ENCODE measurements around the gene ANKRD13B. TPM values are rescaled to one million over a fixed set of nuclear protein-coding genes. Genes with fewer than 3 reads are reported as not detected.

The ANKRD13B gene
- total and polyA plus RNA-seq, 2 of the 13 experiments (the other 11 are each of a cell fraction or from before 2014, with no cell fraction given) = 1.7 to 1.8 TPM

DNA sequence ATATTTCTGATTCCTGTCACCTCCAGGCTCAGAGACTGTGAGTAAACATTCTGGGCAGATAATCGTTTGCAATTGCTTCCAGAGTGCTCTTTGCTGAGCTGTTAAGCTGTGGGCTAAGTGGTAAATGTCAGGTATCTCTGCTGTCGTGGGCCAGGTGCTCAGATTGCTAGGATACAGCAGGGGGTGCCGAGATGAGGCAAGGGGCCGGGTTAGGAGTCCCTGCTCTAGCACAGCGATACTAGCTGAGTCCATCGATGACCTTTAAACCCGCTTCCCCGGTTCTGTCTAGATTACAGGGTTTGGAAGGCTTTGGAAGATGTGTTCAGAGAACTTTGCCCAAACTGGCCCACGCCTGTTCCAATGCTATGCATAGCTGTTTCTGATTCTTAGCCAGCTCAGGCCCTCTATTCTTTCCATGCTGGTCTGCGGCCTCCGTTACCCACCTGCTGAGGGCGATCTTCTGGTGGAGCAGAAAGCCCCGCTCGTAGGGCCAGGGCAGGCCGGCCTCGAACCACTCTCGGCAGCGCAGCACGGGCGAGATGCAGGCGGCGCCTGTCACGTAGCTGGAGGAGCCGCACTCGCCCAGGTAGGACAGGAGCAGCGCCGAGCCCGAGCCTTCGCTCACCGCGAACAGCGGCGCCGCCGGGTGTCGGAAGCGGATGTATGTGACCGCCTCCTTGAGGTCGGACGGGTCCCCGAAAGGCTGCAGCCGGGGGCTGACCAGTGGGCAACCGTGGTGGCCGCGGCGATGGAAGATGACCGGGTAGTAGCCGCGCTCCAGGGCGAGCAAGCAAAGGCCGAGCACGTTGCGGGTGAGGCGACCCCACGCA is 27.1 kb upstream of the ANKRD13B start (continued):
- TF ChIP-seq, protein P1, sequence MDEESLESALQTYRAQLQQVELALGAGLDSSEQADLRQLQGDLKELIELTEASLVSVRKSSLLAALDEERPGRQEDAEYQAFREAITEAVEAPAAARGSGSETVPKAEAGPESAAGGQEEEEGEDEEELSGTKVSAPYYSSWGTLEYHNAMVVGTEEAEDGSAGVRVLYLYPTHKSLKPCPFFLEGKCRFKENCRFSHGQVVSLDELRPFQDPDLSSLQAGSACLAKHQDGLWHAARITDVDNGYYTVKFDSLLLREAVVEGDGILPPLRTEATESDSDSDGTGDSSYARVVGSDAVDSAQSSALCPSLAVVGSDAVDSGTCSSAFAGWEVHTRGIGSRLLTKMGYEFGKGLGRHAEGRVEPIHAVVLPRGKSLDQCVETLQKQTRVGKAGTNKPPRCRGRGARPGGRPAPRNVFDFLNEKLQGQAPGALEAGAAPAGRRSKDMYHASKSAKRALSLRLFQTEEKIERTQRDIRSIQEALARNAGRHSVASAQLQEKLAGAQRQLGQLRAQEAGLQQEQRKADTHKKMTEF (CRISPR knock-in tag; IDR thresholded peaks at IDR 0.05) = peak; percentile 56
- TF ChIP-seq ZNF770 (CRISPR knock-in tag; IDR thresholded peaks at IDR 0.05) (no peak), SETDB1 (CRISPR knock-in tag; IDR thresholded peaks at IDR 0.05; ENCODE audit: borderline replicate concordance) (no peak), KDM5A (IDR thresholded peaks at IDR 0.05; ENCODE audit: borderline replicate concordance, low read length) (no peak), MED1 (CRISPR knock-in tag; IDR thresholded peaks at IDR 0.05) (0 out of 2 replicates have a peak, but pooled peaks have one; percentile 18), JDP2 (CRISPR knock-in tag; IDR thresholded peaks at IDR 0.05; ENCODE audit: borderline replicate concordance) (no peak), MXD1 (CRISPR knock-in tag; IDR thresholded peaks at IDR 0.05) (peak; percentile 78; the same call in 1 of the 2 replicates), ATF3 (CRISPR knock-in tag; IDR thresholded peaks at IDR 0.05) (no peak), ZHX1 (CRISPR knock-in tag; IDR thresholded peaks at IDR 0.05; ENCODE audit: low read depth) (no peak), RARA (CRISPR knock-in tag; IDR thresholded peaks at IDR 0.05) (no peak), ZBTB14 (CRISPR knock-in tag; IDR thresholded peaks at IDR 0.05) (0 out of 2 replicates have a peak, but pooled peaks have one; percentile 13), ZNF878 (CRISPR knock-in tag; IDR thresholded peaks at IDR 0.05) (no peak)
- TF ChIP-seq, protein P2, sequence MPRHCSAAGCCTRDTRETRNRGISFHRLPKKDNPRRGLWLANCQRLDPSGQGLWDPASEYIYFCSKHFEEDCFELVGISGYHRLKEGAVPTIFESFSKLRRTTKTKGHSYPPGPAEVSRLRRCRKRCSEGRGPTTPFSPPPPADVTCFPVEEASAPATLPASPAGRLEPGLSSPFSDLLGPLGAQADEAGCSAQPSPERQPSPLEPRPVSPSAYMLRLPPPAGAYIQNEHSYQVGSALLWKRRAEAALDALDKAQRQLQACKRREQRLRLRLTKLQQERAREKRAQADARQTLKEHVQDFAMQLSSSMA (CRISPR knock-in tag; IDR thresholded peaks at IDR 0.05) = peak; percentile 82; the same call in 1 of the 2 replicates

Data from HepG2 (cell line).